GM21390 (cell line): ENCODE measurements around the gene ZNF254.
"Not testable (repeated sequence)": the region's sequence is repeated elsewhere in the genome, so short reads cannot be mapped to it uniquely, and the experiment has no call there.

ENCODE experiments used
- ATAC-seq: cut with Tn5 transposase; IDR thresholded peaks from one replicate; pipeline ENCODE4 v1.9.1; 2021; ENCODE audit not compliant: unreplicated experiment

The ZNF254 gene

DNA sequence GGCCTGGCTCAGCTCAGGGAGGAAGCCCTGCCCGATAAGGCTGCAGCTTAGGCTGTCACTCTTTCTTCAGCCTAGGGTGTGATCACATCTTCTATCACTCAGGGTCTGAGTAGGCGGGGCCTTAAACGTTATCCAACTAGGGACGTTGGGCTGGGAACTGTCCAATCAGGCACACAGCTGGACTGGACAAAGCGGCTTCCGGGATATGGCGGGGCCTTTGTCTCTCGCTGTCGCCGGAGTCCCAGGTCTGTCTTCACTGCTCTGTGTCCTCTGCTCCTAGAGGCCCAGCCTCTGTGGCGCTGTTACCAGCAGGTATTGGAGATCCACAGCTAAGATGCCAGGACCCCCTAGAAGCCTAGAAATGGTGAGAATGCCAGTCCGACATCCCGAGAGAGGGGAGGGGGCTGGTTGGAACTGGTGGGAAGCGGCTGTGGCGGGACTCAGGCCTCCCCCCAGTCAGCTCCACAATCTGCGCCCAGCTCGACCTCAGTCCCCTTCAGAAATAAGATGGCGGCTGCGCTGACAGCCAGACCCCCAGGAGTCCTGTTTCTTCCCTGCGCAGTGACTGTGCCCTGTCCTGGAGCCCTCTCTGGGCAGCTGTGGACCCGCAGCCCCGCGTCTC lies at the start of gene ZNF254:
Gene ZNF254, plus strand, starts transcription at position 214 of the 622 bp plus-strand sequence. Its CDS starts 121 bp downstream, at position 335.
- ATAC-seq: peak; percentile 99

DNA sequence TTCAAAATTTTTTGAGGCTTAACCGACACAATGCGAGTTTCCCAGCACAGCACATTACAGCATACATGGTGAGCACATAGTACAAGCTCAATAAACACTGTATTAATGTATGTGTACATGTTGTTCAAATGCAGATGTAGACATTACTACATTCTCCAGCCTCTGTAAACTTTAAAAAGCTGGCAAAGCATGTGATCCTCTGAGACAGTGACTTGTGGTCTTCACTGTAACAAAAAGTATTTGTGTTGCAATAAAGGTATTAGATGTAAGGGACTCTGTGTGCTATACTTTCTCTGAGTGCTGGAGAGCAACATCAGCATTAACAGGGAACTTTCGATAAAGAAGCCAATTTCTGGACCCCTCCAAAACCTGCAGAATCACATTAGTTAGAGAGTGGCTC lies 46.4 kb upstream of the ZNF254 start:
- ATAC-seq: no peak

DNA sequence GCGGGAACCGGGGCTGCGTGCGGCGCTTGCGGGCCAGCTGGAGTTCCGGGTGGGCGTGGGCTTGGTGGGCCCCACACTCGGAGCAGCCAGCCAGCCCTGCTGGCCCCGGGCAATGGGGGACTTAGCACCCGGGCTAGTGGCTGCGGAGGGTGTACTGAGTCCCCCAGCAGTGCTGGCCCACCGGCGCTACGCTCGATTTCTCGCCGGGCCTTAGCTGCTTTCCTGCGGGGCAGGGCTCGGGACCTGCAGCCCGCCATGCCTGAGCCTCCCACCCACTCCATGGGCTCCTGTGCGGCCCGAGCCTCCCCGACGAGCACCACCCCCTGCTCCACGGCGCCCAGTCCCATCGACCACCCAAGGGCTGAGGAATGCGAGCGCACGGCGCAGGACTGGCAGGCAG lies 45.7 kb upstream of the ZNF254 start:
- not testable (repeated sequence) for ATAC-seq

DNA sequence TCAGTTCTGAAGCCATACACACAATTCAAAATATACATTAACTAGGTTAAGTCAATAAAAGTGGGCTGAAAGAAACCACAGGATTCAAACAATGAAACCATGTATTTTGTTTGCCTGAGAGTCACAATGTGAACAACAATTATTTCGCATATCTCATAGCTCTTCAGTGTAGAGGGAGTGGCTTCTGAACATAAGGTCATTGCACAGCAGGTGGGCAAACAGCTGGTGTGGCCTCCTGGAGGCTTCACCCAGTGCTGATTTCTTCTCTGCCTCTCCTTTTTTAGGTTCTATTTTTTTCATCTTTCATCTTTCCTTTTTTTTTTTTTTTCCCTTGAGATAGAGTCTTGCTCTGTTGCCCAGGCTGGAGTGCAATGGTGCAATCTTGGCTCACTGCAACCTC lies 40.4 kb upstream of the ZNF254 start:
- ATAC-seq: no peak

DNA sequence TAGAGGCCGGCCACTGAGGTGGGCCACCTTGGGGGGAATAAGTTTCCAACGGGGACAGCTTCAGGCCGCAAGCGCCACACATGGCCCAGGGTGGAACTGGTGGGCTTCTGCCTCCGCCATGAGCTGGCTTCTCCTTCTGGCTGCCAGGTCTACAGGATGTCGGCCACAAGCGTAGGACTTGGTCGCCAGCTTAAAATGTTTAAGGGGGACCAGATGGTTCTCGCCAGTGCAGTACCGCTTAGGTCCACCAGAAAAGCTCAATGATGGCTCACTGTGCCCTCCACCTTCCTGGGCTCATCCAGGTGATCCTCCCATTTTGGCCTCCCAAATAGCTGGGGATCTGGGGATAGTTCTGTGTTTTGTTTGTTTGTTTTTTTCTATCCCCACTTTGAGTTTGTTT lies 38.7 kb upstream of the ZNF254 start:
- no peak for ATAC-seq

DNA sequence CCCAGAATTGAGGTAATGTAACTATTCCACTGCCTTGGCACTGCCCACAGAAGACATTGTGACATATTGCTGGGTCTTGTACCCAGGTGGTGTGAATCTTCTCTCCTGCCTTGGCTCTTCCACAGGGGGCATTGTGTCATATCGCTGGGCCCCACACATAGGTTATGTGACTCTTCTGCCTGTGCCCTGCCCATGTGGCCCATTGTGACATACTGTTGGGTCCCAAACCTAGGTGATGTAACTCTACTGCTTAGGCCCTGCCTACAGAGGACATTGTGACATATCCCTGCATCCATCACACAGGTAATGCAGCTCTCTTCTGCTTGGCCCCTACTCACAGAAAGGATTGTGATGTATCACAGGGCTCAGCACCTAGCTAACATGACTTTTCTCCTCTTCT lies 37.5 kb upstream of the ZNF254 start:
- ATAC-seq: no peak

DNA sequence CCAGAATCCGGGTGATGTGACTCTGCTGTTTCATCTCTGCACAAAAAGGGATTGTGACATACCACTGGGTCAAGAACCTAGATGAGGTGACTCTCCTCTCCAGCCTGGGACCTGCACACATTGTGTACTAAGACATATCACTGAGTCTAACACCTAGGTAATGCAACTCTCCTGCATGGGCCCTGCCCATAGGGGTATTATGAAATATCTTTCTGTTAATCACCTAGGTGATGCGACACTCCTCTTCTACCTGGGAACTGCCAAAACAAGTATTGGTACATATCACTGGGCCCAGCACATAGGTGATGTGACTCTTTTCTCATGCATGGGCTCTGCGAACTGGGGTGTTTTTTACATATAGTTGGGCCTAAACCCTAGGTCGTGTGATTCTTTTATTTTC lies 35.5 kb upstream of the ZNF254 start:
- no peak for ATAC-seq

DNA sequence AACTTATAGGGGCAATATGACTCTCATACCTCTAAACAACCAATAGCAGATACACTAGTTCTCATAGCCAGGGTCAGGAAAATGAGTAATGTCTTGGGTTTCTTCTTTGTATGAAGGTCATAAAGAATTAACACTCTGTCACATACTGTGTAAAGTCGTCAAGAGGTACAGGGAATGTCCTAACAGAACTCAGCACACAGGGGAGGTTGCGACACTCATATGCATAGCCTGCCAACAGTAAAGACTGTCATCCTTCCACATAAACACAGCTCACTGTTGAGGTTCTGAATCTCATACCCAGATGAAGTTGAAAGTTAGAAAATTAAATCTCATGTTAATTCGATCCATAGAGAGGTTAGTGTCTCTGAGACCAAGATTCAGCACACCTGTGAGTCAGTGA lies 34.2 kb upstream of the ZNF254 start:
- ATAC-seq: no peak

DNA sequence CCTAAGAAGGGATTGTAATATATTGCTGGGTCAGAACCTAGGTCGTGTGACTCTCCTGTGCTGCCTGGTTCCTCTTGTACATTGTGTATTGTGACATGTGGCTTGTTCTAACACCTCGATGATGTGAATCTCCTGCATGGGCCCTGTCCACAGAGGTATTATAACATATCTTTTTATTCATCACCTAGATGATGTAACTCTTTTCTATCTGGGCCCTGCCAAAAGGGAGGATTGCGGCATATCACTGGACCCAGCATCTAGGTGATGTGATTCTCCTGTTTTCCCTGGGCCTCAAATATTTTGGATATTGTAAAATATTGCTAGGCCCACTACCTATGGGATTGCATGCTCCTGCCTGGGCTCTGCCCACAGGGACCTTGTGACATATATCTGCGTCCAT lies 33.4 kb upstream of the ZNF254 start:
- no peak for ATAC-seq

DNA sequence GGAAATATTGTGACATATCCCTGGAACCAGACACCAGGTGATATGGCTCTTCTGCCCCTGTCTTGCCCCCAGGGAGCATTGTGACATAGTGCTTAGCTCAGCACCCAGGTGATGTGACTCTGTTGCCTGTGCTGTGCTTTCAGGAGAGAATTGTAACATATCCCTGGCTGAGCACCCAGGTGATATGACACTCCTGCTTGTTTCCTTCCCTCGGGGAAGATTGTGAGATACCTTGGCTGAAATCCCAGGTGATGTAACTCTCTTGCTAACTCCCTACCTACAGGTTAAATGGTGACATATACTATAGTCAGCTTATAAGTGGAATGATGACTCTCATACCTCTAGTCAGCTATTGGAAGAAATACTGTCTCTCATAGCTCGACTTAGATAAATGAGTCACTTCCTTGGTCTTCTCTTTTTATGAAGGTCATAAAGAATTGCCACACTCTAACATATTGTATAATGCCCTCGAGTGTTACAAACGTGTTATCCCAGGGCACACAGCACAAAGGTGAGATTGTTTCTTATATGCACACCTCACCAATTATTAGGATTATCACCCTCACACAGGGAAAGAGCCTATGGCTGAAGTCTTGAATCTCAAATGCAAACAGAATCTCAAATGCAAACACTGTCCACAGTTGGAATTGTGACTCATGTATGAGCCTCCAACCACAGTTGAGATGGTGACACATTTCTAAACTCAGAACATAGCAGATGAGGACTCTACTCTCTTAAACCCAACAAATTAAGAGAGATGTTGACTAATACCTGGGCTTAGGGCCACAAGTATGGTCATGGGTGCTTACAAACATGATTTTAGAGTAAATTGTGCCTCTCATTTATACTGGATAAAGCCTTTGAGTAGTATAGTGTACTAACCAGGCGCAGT lies 32.7 kb upstream of the ZNF254 start:
- ATAC-seq: no peak

DNA sequence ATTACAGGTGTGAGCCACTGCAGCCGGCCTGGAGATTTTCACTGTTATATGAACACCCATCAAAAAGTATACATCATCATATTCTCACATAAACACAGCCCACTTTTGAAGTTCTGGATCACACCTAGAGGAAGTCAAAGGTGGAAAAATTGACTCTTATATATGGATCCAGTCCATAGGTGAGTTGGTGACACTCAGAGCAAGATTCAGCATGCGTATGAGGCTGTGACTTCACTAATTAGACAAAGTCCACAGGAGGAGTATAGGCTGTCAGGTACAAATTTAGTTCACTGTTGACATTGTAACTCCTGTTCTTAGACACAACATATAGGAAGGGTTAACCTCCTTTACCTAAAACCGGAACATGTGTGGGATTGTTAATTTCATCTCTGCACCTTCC lies 31.4 kb upstream of the ZNF254 start:
- ATAC-seq: no peak

DNA sequence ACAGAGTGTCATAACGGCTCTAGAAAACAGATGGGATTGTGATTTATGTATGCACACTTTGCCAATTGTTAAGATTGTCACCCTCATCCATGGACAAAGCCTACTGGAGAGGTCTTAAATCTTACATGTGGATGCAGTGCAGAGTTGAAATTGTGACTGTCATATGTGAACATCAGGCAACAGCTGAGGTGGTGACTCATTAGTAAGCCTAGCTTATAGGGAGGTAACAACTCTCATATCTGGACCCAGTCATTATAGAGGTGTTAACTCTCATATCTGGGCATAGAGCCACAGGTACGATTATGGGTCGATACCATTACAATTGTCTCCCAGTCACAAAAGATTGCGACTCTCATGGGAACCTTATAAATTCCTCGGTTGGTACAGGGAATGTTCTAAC lies 29.8 kb upstream of the ZNF254 start:
- ATAC-seq: no peak

DNA sequence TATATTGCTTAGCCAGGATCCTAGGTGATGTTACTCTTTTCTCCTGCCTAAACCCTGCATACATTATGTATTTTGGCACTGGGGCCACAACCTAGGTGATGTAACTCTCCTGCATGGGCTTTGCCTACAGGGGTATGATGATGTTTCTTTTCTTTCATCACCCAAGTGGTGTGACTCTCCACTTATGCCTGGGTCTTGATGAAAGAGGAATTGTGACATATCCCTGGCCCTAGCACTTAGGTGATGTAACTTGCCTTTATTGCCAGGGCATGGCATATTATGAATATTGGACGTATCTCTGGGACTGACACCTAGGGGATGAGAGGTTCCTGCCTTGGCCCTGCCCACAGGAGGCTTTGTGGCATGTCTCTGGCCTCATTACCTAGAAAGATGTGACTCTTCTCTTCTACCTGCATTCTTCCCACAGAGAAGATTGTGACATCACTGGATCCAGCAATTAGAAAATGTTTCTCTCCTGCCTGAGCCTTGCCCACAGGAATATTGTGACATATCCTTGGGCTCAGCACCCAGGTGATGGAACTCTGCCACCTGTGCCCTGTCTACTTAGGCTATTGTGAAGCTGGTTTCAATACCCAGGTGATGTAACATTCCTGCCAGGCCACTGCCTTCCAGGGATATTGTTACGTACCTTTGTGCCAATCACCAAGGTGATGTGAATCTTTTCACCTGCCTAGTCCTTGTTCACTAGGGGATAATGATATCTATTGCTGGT lies 27.3 kb upstream of the ZNF254 start:
- ATAC-seq: no peak

DNA sequence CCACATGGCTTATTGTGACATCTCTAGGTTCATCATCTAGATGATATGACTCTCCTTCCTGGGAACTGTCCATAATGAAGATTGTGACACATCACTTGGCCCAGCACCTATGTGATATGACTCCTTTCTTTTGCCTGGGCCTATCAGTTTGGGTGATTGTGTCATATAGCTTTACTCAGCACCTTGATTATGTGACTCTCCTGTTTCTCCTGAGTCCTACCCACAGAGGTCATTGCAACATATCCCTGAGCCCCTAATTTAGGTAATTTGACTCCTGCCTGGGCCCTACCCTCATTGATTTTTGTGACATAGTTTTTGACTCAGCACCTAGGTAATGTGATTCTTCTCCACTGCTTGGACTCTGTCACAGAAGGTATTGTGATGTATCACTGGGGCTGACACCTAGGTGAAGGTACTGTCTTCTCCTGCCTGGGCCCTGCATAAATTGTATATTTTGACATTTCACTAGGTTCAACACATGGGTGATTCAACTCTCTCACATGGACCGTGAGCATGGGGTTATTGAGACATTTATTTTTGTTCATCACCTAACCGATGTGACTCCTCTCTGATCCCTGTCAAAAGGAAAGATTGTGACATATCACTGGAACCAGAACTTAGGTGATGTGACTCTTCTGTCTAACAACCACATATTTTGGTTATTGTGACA lies 26.2 kb upstream of the ZNF254 start:
- ATAC-seq: no peak

DNA sequence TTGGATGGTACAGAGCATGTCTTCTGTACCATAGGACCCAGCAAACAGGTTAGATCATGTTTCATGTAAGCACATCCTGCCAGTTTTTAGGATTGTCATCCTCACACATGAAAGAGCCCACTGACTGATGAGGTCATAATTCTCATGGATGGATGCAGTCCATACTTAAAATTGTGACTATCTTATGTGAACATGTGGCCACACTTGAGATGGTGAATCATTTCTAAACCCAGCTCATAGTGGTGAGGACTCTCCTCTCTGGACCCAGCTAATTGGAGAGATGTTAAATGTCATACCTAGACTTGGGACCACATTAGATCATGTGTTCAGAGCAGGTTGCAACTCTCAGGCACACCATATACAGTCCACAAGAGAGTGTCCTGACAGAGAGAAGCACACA lies 24.8 kb upstream of the ZNF254 start:
- ATAC-seq: no peak

DNA sequence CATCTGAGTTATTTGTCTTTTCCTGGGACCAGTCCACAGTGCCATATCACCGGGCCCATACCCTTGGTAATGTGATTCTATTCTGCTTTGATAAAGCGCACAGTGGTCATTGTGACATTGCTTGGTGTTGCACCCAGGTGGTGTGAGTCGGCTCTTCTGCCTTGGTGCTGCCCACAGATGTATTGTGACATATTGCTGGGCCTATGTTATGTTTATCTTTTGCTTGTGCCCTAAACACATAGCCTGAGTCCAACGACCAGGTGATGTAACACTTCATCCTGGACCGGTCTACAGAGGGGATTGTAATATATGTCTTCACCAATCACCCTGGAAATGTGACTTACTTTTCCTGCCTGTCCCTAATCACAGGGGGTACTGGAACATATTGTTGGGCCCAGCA lies 23.7 kb upstream of the ZNF254 start:
- ATAC-seq: no peak

DNA sequence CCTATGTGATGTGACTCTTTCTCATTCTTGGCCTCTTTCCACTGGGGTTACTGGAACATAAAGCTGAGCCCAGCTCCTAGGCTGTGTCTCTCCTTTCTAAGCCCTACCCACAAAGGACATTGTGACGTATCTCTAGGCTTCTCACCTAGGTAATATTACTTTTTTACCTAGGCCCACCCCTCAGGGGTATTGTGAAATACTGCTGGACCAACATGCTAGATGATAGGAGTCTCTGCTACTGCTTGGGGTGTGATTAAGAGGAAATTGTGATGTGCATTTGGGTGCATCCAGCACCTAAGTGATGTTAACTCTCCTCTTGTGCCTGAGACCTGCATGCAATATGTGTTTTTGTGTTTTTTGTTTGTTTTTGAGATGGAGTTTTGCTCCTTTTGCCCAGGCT lies 22.8 kb upstream of the ZNF254 start:
- no peak for ATAC-seq

DNA sequence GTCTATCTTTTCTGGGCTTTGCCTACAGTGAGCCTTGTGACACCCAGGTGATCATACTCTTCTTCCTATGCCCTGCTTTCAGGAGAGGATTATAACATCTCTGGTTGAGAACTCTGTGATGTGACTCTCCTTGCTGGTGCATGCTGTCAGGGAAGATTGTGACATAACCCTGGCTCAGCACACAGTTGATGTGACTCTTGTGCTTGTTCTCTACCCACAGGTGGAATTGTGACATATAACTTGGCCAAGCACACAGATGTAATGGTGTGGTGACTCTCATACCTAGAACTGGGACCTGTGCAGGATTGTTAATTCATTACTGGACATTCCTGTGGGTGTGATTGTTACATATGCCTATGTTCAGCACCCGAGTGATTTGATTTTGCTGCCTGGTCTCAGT lies 21.7 kb upstream of the ZNF254 start:
- no peak for ATAC-seq

DNA sequence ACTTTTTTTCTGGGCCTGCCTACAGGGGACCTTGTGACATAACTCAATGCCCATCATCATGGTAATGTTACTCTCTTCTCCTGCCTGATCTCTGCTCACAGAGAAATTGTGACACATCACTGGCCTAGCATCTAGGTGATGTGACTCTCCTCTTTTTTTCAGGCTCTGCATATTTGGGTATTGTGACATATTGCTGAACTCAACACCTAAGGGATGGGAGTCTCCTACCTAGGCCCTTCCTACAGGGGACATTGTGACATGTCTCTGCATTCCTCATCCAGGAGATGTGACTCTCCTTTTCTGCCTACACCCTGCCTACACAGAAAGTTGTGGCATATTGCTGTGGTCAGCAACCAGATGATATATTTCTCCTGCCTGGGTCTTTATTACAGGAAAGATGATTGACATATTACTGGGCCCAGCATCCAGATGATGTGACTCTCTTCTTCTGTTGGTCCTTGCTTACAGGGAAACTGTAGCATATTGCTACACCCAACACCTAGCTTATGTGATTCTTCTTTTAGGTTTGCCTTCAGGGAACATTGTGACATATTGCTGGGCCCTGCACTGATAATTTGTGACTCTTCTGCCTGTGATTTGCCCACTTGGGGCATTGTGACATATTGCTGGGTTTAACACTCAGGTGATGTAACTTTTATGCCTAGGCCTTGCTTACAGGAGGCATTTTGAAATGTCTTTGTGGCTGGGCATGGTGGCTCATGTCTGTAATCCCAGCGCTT lies 21.0 kb upstream of the ZNF254 start:
- ATAC-seq: no peak

DNA sequence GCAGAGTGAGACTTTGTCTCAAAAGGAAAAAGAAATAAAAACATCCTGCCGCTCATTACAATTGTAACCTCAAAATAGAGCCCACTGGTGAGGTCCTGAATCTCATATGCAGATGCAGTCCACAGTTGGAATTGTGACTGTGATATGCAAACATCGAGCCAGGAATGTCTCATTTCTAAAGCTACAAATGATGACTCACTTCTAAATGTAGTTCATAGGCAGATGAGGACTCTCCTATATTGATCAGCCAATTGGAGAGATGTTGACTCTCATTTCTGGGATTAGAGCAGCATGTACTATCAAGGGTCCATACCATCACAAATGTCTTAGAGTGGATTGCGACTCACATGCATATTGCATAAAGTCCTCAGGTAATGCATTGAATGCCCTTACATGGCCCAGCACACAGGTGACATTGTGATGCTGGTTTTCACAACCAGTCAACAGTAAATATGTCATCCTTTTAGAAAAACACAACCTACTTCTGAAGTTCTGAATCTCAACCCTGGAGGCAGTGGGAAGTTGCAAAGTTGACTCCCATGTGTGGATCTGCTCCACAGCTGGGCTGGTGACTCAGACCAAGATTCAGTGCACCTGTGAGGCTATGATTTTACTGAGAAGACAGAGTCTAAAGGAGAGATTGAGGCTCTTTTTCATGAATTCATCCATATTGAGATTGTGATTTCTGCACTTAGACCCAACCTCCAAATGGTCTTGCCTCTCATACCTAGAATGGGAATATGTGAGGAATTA lies 16.9 kb upstream of the ZNF254 start:
- no peak for ATAC-seq
